A673 (cell line): Measurements from ENCODE around the gene ARHGEF26. TPM values are rescaled to one million over a fixed set of nuclear protein-coding genes. Genes with fewer than 3 reads are reported as not detected.

Experiments used
- BruUV-seq: library from RNA; stranded (reverse); fragments of 400-500 nt; replicated peaks from 2 replicates; lab custom pipeline; 2021; lab: Mats Ljungman, UMichigan
- CTCF ChIA-PET: fragments of 300-600 bp; sonication (Branson Sonifier 250); formaldehyde crosslinking; loops from one replicate; lab custom pipeline; 2022; ENCODE audit warnings: antibody characterized with exemption; lab: Charles Lee
- POLR2A ChIA-PET: fragments of 300-600 bp; sonication (Branson Sonifier 250); formaldehyde crosslinking; loops from one replicate; lab custom pipeline; 2022; ENCODE audit warnings: antibody characterized with exemption; ENCODE audit not compliant: low non-redundant PET; lab: Charles Lee
- DNase-seq: peaks from one replicate; pipeline ENCODE4 v3.0.0-alpha.2; 2015; ENCODE audit warnings: low spot score
- H3K27ac ChIP-seq: fragments of 200-600 bp; sonication (generic); 2 replicates; pipeline ENCODE4 v1.5.1; 2016; ENCODE audit warnings: mixed run types, low read depth, mild to moderate bottlenecking, mixed read lengths, antibody characterized with exemption, low read length; ENCODE audit not compliant: poor library complexity, severe bottlenecking
- H3K27me3 ChIP-seq: fragments of 200-600 bp; sonication (generic); replicated peaks from 2 replicates; pipeline ENCODE4 v1.6.1; 2017; ENCODE audit warnings: mixed run types, low read depth, mild to moderate bottlenecking, mixed read lengths, antibody characterized with exemption, low read length; ENCODE audit not compliant: insufficient read depth, poor library complexity
- H3K36me3 ChIP-seq: fragments of 200-600 bp; sonication (generic); 2 replicates; pipeline ENCODE4 v1.6.1; 2016; ENCODE audit warnings: mixed run types, mild to moderate bottlenecking, mixed read lengths, antibody characterized with exemption, low read length; ENCODE audit not compliant: insufficient read depth, poor library complexity, severe bottlenecking
- H3K4me1 ChIP-seq: fragments of 200-600 bp; sonication (generic); 2 replicates; pipeline ENCODE4 v1.6.1; 2017; ENCODE audit warnings: mixed run types, mild to moderate bottlenecking, mixed read lengths, antibody characterized with exemption, low read length; ENCODE audit not compliant: insufficient read depth, poor library complexity, severe bottlenecking
- H3K4me3 ChIP-seq: fragments of 200-600 bp; sonication (generic); 2 replicates; pipeline ENCODE4 v1.5.1; 2016; ENCODE audit warnings: low read depth, mixed run types, mild to moderate bottlenecking, mixed read lengths, low read length; ENCODE audit not compliant: poor library complexity, severe bottlenecking
- H3K9me3 ChIP-seq: fragments of 200-600 bp; sonication (generic); 2 replicates; pipeline ENCODE4 v1.6.1; 2016; ENCODE audit warnings: mixed run types, low read depth, mild to moderate bottlenecking, mixed read lengths, antibody characterized with exemption, low read length; ENCODE audit not compliant: poor library complexity, severe bottlenecking
- CTCF ChIP-seq: fragments of 300-800, 200-600 bp; sonication (generic); conservative IDR thresholded peaks from 2 replicates; pipeline ENCODE4 v1.5.1; 2017; ENCODE audit warnings: low read depth, mild to moderate bottlenecking, antibody characterized with exemption, low read length, moderate library complexity, mixed read lengths
- EZH2 ChIP-seq: fragments of 200-600 bp; sonication (generic); IDR thresholded peaks from 2 replicates; pipeline ENCODE4 v1.6.1; 2017; ENCODE audit warnings: borderline replicate concordance, low read depth, mild to moderate bottlenecking, mixed read lengths, antibody characterized with exemption, low read length; ENCODE audit not compliant: poor library complexity, severe bottlenecking
- intact Hi-C: fragments of 100-400 bp; cut with micrococcal nuclease; formaldehyde crosslinking; loops from one replicate; pipeline ENCODE4 v1.10.0; 2022; ENCODE audit not compliant: unreplicated experiment
- total RNA-seq: library from RNA; stranded (reverse); gene quantifications from 2 replicates; pipeline ENCODE4 v1.2.3, GENCODE V29; 2021

The ARHGEF26 gene
- total RNA-seq, 1 experiment from 2014 or later, result 15.9 TPM

GRCh38 chr3:154240235-154240634 lies 119.0 kb downstream of the ARHGEF26 start:
- Histone ChIP-seq H3K36me3 (no peaks in the 10 kb centered on the region), H3K27me3 (no peaks in the 10 kb centered on the region), H3K4me3 (no peak overlapping the region), H3K4me1 (no peaks in the 10 kb centered on the region), H3K27ac (no peak overlapping the region), H3K9me3 (no peaks in the 10 kb centered on the region)
- BruUV-seq, result no TSS peak
- ChIA-PET POLR2A (no interaction called here), CTCF (no interaction called here)
- TF ChIP-seq EZH2 (no peak), CTCF (no peak)
- intact Hi-C loops, result no loop called here
- no peak for DNase-seq

GRCh38 chr3:154241496-154241895 lies 120.3 kb downstream of the ARHGEF26 start:
- Histone ChIP-seq H3K9me3 (no peaks in the 10 kb centered on the region), H3K27me3 (no peaks in the 10 kb centered on the region), H3K4me3 (no peak overlapping the region), H3K36me3 (no peaks in the 10 kb centered on the region), H3K27ac (no peak overlapping the region), H3K4me1 (no peaks in the 10 kb centered on the region)
- ChIA-PET POLR2A (no interaction called here), CTCF (no interaction called here)
- intact Hi-C loops, result no loop called here
- no peak for DNase-seq
- no TSS peak for BruUV-seq
- TF ChIP-seq CTCF, result no peak
- TF ChIP-seq EZH2, result no peak

- POLR2A ChIA-PET, result no interaction called here
- H3K4me3 ChIP-seq, result no peak overlapping the region
- CTCF ChIA-PET, result no interaction called here
- TF ChIP-seq CTCF (no peak), EZH2 (no peak)
- H3K36me3 ChIP-seq, result no peaks in the 10 kb centered on the region
- no peak overlapping the region for H3K27ac ChIP-seq
- no TSS peak for BruUV-seq
- peaks cover 10% of the 10 kb centered on the region for H3K4me1 ChIP-seq
- intact Hi-C loops, result no loop called here
- H3K27me3 ChIP-seq, result no peaks in the 10 kb centered on the region
- H3K9me3 ChIP-seq, result no peaks in the 10 kb centered on the region
- DNase-seq, result no peak
Measured at GRCh38 chr3:154242766-154243165, 121.6 kb downstream of the ARHGEF26 start.
